WTC11 (cell line): ENCODE results near the gene TBC1D14. TPM values are rescaled to one million over a fixed set of nuclear protein-coding genes. Genes with fewer than 3 reads are reported as not detected.

ENCODE experiments used
- ATAC-seq: fragments of 200-7000 bp; cut with Tn5 transposase; 2 replicates; pipeline ENCODE4 v1.10.0; 2021; ENCODE audit warnings: mild to moderate bottlenecking, moderate library complexity
- CTCF ChIA-PET: fragments of 300-600 bp; sonication (Branson Sonifier 250); formaldehyde crosslinking; loops from one replicate; lab custom pipeline; 2021; ENCODE audit warnings: antibody characterized with exemption; lab: Charles Lee
- POLR2A ChIA-PET: fragments of 350-600 bp; sonication (Branson Sonifier 250); formaldehyde crosslinking; loops from one replicate; lab custom pipeline; 2021; ENCODE audit warnings: antibody characterized with exemption; lab: Charles Lee
- DNase-seq: peaks from one replicate; pipeline ENCODE4 v3.0.0; 2021; ENCODE audit warnings: low spot score
- H3K27ac Mint-ChIP-seq: 2 replicates; pipeline ENCODE4 v1.8.0; 2021; ENCODE audit warnings: mixed read lengths
- H3K27me3 Mint-ChIP-seq: 2 replicates; pipeline ENCODE4 v1.8.0; 2021; ENCODE audit warnings: low read depth, mild to moderate bottlenecking, moderate library complexity, mixed read lengths
- H3K36me3 Mint-ChIP-seq: 2 replicates; pipeline ENCODE4 v1.8.0; 2021; ENCODE audit warnings: mixed read lengths
- H3K4me1 Mint-ChIP-seq: 2 replicates; pipeline ENCODE4 v1.8.0; 2022; ENCODE audit warnings: mixed read lengths
- H3K4me3 Mint-ChIP-seq: 2 replicates; pipeline ENCODE4 v1.8.0; 2021; ENCODE audit warnings: mild to moderate bottlenecking, moderate library complexity, mixed read lengths
- H3K9me3 Mint-ChIP-seq: 2 replicates; pipeline ENCODE4 v1.8.0; 2021; ENCODE audit warnings: mixed read lengths
- CBFB ChIP-seq: sonication (generic); formaldehyde crosslinking; IDR thresholded peaks from 2 replicates; pipeline ENCODE4 v1.8.1; 2022; ENCODE audit warnings: mild to moderate bottlenecking, low read depth, missing genetic modification reagents
- ELF4 ChIP-seq: sonication (generic); formaldehyde crosslinking; IDR thresholded peaks from 2 replicates; pipeline ENCODE4 v1.8.1; 2022; ENCODE audit warnings: low read depth, mild to moderate bottlenecking, moderate library complexity, missing genetic modification reagents
- EMX1 ChIP-seq: fragments of 250-450 bp; sonication (Bioruptor Pico); IDR thresholded peaks from 2 replicates; pipeline ENCODE4 v1.8.0; 2021; ENCODE audit warnings: mild to moderate bottlenecking
- MYBL2 ChIP-seq: sonication (generic); formaldehyde crosslinking; IDR thresholded peaks from 2 replicates; pipeline ENCODE4 v1.8.1; 2023; ENCODE audit warnings: mild to moderate bottlenecking, moderate library complexity, missing genetic modification reagents
- NR1H2 ChIP-seq: sonication (generic); formaldehyde crosslinking; IDR thresholded peaks from 2 replicates; pipeline ENCODE4 v1.9.0; 2021; ENCODE audit warnings: mild to moderate bottlenecking, moderate library complexity, missing genetic modification reagents
- NR2C2 ChIP-seq: sonication (generic); formaldehyde crosslinking; IDR thresholded peaks from 2 replicates; pipeline ENCODE4 v1.8.0; 2022; ENCODE audit warnings: mild to moderate bottlenecking, missing genetic modification reagents
- SMAD3 ChIP-seq: sonication (generic); formaldehyde crosslinking; IDR thresholded peaks from 2 replicates; pipeline ENCODE4 v1.8.0; 2022; ENCODE audit warnings: missing genetic modification reagents, mild to moderate bottlenecking, borderline replicate concordance
- SP1 ChIP-seq: sonication (generic); formaldehyde crosslinking; conservative IDR thresholded peaks from 2 replicates; pipeline ENCODE4 v1.8.1; 2022; ENCODE audit warnings: missing genetic modification reagents
- TCF7 ChIP-seq: sonication (generic); formaldehyde crosslinking; IDR thresholded peaks from 2 replicates; pipeline ENCODE4 v1.8.0; 2022; ENCODE audit warnings: mild to moderate bottlenecking, low read depth, missing genetic modification reagents, moderate library complexity
- TEAD1 ChIP-seq: sonication (generic); formaldehyde crosslinking; IDR thresholded peaks from 2 replicates; pipeline ENCODE4 v1.8.0; 2022; ENCODE audit warnings: mild to moderate bottlenecking, missing genetic modification reagents
- TP53 ChIP-seq: sonication (generic); formaldehyde crosslinking; IDR thresholded peaks from 2 replicates; pipeline ENCODE4 v1.8.1; 2023; ENCODE audit warnings: mild to moderate bottlenecking, missing genetic modification reagents
- ZNF138 ChIP-seq: sonication (generic); formaldehyde crosslinking; conservative IDR thresholded peaks from 2 replicates; pipeline ENCODE4 v1.8.1; 2022; ENCODE audit warnings: mild to moderate bottlenecking, moderate library complexity, missing genetic modification reagents
- ZNF263 ChIP-seq: sonication (generic); formaldehyde crosslinking; IDR thresholded peaks from 2 replicates; pipeline ENCODE4 v1.8.1; 2022; ENCODE audit warnings: low read depth, mild to moderate bottlenecking, moderate library complexity, missing genetic modification reagents
- total RNA-seq: library from RNA; stranded (reverse); gene quantifications from 3 replicates; pipeline ENCODE4 v1.2.3, GENCODE V29; 2021
- TF ChIP-seq, protein P1 (sequence below): sonication (generic); formaldehyde crosslinking; IDR thresholded peaks from 2 replicates; pipeline ENCODE4 v1.8.0; 2023; ENCODE audit warnings: missing genetic modification reagents
- TF ChIP-seq, protein P2 (sequence below): sonication (generic); formaldehyde crosslinking; IDR thresholded peaks from 2 replicates; pipeline ENCODE4 v1.8.1; 2023; ENCODE audit warnings: mild to moderate bottlenecking, missing genetic modification reagents
- TF ChIP-seq, protein P3 (sequence below): fragments of 250-450 bp; sonication (Bioruptor Pico); IDR thresholded peaks from 2 replicates; pipeline ENCODE4 v2.1.2; 2022; ENCODE audit warnings: mild to moderate bottlenecking, moderate library complexity
- TF ChIP-seq, protein P4 (sequence below): sonication (generic); formaldehyde crosslinking; conservative IDR thresholded peaks from 2 replicates; pipeline ENCODE4 v1.8.1; 2022; ENCODE audit warnings: mild to moderate bottlenecking, missing genetic modification reagents

The TBC1D14 gene
- total RNA-seq, 1 experiment from 2014 or later = 45.1 TPM

DNA sequence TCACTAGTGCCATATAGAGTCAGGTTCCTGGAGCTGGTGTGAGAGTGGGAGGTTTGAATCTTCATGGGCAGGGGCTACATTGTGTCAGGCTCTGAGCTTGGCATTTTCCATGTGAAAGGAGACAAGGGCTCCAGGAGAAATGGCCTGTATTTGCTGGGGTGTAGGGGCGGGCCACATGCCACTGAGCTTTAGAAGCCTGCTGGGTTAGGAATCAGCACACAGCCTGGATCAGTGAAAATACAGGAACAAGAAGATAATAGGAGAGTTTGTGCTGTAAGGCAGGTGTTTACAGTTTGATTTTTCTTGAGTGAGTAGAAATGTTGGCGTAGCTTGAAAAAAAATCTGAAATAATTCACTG is 35.4 kb downstream of the TBC1D14 start:
- DNase-seq = no peak
- peak; percentile 61 for ATAC-seq
- Mint-ChIP-seq H3K4me3 (no peak overlapping the region), H3K27me3 (no peaks in the 10 kb centered on the region), H3K27ac (peak overlapping the region; percentile 92), H3K36me3 (peaks cover 2% of the 10 kb centered on the region; the same call in 1 of the 2 replicates), H3K4me1 (peaks cover 59% of the 10 kb centered on the region), H3K9me3 (peaks cover 2% of the 10 kb centered on the region; the same call in 1 of the 2 replicates)
- ChIA-PET POLR2A (interaction anchor here (0.6 to 1.0 kb wide), 3 partner anchors 17 to 219 kb away, joined by 3 to 6 read pairs (median 3); no protein-coding TSS in a partner anchor), CTCF (interaction anchor here (0.6 to 2.2 kb wide), 16 partner anchors 9 to 228 kb away, joined by 3 to 16 read pairs (median 5); partner anchors contain the start of genes TADA2B and TBC1D14)
- no peak for TF ChIP-seq SP1 (CRISPR knock-in tag)
- TF ChIP-seq, protein P1, sequence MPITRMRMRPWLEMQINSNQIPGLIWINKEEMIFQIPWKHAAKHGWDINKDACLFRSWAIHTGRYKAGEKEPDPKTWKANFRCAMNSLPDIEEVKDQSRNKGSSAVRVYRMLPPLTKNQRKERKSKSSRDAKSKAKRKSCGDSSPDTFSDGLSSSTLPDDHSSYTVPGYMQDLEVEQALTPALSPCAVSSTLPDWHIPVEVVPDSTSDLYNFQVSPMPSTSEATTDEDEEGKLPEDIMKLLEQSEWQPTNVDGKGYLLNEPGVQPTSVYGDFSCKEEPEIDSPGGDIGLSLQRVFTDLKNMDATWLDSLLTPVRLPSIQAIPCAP (CRISPR knock-in tag) = no peak
- TF ChIP-seq TCF7 (CRISPR knock-in tag) = no peak
- no peak for TF ChIP-seq NR1H2 (CRISPR knock-in tag)
- no peak for TF ChIP-seq SMAD3 (CRISPR knock-in tag)
- TF ChIP-seq, protein P2, sequence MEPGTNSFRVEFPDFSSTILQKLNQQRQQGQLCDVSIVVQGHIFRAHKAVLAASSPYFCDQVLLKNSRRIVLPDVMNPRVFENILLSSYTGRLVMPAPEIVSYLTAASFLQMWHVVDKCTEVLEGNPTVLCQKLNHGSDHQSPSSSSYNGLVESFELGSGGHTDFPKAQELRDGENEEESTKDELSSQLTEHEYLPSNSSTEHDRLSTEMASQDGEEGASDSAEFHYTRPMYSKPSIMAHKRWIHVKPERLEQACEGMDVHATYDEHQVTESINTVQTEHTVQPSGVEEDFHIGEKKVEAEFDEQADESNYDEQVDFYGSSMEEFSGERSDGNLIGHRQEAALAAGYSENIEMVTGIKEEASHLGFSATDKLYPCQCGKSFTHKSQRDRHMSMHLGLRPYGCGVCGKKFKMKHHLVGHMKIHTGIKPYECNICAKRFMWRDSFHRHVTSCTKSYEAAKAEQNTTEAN (CRISPR knock-in tag) = no peak

DNA sequence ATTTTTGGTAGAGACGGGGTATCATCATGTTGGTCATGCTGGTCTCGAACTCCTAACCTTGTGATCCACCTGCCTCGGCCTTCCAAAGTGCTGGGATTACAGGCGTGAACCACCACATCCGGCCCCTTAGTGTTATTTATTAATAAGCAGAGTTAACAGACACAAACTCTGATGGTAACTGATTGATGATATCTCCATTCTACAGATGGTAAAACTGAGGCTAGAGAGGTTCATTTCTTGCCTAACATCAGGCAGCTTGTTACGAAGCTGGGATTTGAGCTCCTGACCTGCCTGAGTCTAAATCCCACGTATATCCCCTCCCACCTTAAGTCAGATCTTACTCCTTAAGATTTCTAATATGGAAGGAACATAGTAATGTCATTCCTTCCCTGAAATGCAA is 36.9 kb downstream of the TBC1D14 start:
- Mint-ChIP-seq H3K36me3 (peaks cover 3% of the 10 kb centered on the region; the same call in 1 of the 2 replicates), H3K4me3 (no peak overlapping the region), H3K27me3 (no peaks in the 10 kb centered on the region), H3K27ac (no peak overlapping the region), H3K4me1 (peaks cover 45% of the 10 kb centered on the region), H3K9me3 (peaks cover 6% of the 10 kb centered on the region; the same call in 1 of the 2 replicates)
- TF ChIP-seq EMX1 (CRISPR knock-in tag) (no peak), CBFB (CRISPR knock-in tag) (no peak), NR2C2 (CRISPR knock-in tag) (no peak), ELF4 (no peak)
- POLR2A ChIA-PET = no interaction called here
- CTCF ChIA-PET = interaction anchor here (2.1 to 2.2 kb wide), 2 partner anchors 28 to 29 kb away, joined by 8 to 16 read pairs; no protein-coding TSS in a partner anchor
- DNase-seq (no peak), ATAC-seq (no peak)

DNA sequence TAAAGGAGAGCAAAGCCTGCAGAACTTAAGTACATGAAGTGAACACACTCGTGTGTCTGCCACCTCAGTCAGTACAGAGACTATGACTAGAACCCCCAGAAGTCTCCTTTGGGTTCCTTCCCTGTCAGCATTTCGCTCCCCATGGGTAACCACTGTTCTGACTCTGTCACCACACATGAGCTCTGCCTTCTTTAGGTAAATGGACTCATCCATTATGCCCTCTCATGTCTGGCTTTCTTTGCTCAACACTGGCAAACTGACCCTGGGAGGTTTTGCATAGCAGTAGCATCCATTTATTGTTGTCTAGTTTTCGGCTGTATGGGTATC is 38.5 kb downstream of the TBC1D14 start:
- ChIA-PET CTCF (interaction anchor here (0.7 to 0.9 kb wide), 2 partner anchors 26 to 55 kb away, joined by 3 read pairs; no protein-coding TSS in a partner anchor), POLR2A (no interaction called here)
- Mint-ChIP-seq H3K27ac (no peak overlapping the region), H3K4me1 (peaks cover 39% of the 10 kb centered on the region), H3K36me3 (peaks cover 3% of the 10 kb centered on the region; the same call in 1 of the 2 replicates), H3K4me3 (no peak overlapping the region), H3K9me3 (peaks cover 6% of the 10 kb centered on the region; the same call in 1 of the 2 replicates), H3K27me3 (no peaks in the 10 kb centered on the region)
- DNase-seq (no peak), ATAC-seq (no peak)
- TF ChIP-seq TP53 (CRISPR knock-in tag) (no peak), ZNF263 (CRISPR knock-in tag) (no peak), SMAD3 (CRISPR knock-in tag) (no peak), ZNF138 (no peak), SP1 (CRISPR knock-in tag) (no peak), TEAD1 (CRISPR knock-in tag) (no peak), MYBL2 (CRISPR knock-in tag) (no peak)
- TF ChIP-seq, protein P3, sequence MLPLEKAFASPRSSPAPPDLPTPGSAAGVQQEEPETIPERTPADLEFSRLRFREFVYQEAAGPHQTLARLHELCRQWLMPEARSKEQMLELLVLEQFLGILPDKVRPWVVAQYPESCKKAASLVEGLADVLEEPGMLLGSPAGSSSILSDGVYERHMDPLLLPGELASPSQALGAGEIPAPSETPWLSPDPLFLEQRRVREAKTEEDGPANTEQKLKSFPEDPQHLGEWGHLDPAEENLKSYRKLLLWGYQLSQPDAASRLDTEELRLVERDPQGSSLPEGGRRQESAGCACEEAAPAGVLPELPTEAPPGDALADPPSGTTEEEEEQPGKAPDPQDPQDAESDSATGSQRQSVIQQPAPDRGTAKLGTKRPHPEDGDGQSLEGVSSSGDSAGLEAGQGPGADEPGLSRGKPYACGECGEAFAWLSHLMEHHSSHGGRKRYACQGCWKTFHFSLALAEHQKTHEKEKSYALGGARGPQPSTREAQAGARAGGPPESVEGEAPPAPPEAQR (CRISPR knock-in tag) = no peak
- TF ChIP-seq, protein P4, sequence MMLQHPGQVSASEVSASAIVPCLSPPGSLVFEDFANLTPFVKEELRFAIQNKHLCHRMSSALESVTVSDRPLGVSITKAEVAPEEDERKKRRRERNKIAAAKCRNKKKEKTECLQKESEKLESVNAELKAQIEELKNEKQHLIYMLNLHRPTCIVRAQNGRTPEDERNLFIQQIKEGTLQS (CRISPR knock-in tag) = no peak
- TF ChIP-seq, protein P2 (CRISPR knock-in tag) = no peak
